C4-2B (cell line): ENCODE data around the gene RFT1.

ENCODE experiments used
- H3K27ac ChIP-seq: fragments of 450-650 bp; 2 replicates; pipeline ENCODE4 v1.5.1; 2017
- ZFX ChIP-seq: fragments of 450-650 bp; IDR thresholded peaks from 2 replicates; pipeline ENCODE4 v1.6.1; 2017
- TF ChIP-seq, protein P1 (sequence below): fragments of 450-650 bp; conservative IDR thresholded peaks from 2 replicates; pipeline ENCODE4 v1.5.1; 2017; ENCODE audit warnings: mild to moderate bottlenecking

Gene RFT1

GRCh38 chr3:53042651-53043050 lies 87.6 kb downstream of the RFT1 start:
- TF ChIP-seq, protein P1, sequence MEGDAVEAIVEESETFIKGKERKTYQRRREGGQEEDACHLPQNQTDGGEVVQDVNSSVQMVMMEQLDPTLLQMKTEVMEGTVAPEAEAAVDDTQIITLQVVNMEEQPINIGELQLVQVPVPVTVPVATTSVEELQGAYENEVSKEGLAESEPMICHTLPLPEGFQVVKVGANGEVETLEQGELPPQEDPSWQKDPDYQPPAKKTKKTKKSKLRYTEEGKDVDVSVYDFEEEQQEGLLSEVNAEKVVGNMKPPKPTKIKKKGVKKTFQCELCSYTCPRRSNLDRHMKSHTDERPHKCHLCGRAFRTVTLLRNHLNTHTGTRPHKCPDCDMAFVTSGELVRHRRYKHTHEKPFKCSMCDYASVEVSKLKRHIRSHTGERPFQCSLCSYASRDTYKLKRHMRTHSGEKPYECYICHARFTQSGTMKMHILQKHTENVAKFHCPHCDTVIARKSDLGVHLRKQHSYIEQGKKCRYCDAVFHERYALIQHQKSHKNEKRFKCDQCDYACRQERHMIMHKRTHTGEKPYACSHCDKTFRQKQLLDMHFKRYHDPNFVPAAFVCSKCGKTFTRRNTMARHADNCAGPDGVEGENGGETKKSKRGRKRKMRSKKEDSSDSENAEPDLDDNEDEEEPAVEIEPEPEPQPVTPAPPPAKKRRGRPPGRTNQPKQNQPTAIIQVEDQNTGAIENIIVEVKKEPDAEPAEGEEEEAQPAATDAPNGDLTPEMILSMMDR, result no peak
- no peak for TF ChIP-seq ZFX
- H3K27ac ChIP-seq, result no peak overlapping the region

DNA sequence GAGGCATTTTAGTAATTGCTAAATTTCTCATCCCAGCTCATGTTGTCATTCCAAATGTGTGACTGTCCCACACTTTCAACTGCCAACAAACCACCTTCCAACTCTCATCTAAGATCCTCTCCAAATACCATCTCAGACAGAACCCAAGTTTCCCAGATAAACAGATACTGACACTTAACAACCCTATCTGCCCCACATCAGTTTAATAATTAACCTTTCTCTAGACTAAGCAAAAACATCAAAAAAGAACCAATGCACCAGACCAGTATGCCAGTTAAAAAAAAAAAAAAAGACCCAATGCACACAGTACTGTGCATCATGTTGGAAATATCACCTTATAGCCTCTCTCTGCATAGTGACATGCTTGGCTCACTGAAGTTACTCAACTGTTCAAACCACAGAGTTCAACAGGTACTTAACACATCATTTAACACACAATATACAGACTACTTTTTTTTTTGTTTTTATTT lies 89.8 kb downstream of the RFT1 start:
- H3K27ac ChIP-seq, result no peak overlapping the region
- TF ChIP-seq ZFX, result no peak
- TF ChIP-seq, protein P1, result no peak

DNA sequence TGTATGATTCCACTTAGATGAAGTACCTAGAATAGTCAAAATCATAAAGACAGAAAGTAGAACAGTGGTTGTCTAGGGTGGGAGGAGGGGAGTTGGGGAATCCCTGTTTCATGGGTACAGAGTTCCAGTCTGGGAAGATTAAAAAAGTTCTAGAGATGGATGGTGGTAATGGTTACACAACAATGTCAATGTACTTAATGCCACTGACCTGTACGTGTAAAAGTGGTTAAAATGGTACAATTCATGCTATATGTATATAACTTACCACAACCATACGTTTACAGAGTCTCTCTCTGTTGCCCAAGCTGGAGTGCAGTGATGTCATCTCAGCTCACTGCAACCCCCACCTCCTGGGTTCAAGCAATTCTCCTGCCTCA lies 90.9 kb downstream of the RFT1 start:
- TF ChIP-seq, protein P1, result no peak
- TF ChIP-seq ZFX, result no peak
- H3K27ac ChIP-seq, result no peak overlapping the region

DNA sequence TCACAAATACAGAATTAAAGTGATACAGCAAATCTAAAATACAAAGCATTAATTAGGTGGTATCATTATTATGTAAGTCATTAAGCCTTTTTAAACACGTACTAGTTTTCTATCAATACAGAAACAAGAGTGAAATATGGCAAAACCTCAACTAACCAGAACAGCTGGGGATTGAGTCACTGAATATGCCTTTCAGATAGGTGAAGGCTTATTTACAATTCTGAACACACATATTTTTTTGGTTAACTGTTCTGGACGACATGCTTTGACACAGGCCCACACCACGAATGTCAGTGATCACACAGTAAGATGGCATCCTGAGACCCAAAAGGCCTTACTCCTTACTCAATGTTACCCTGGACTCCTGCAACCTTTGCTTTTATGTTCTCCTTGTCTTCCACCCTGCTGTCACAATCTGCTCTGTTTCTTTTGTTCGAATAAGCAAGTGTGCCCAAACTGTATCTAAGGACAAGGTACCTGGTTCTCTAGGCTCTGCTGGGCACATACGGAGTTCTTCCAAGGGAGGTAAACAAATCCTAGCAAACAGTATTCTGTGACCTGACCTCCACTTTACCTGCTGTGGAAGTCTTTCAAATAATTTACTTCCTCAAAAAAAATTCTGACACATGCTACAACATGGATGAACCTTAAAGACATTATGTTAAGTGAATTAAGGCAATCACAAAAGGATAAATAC lies 91.4 kb downstream of the RFT1 start:
- no peak overlapping the region for H3K27ac ChIP-seq
- TF ChIP-seq, protein P1, result no peak
- no peak for TF ChIP-seq ZFX
